Measurements from ENCODE around the gene COX10. TPM values are rescaled to one million over a fixed set of nuclear protein-coding genes. Genes with fewer than 3 reads are reported as not detected.
"Not testable (repeated sequence)": the region's sequence is repeated elsewhere in the genome, so short reads cannot be mapped to it uniquely, and the experiment has no call there.

COX10 gene
- total RNA-seq, 1 experiment from 2014 or later, result 18.2 TPM

- no peak for DNase-seq (ENCODE audit: low spot score)
These were observed 54.4 kb downstream of the COX10 start for GRCh38 chr17:14123619-14124278.

- no peak for DNase-seq (ENCODE audit: low spot score)
These were observed 55.5 kb downstream of the COX10 start for GRCh38 chr17:14124854-14125253.

DNA sequence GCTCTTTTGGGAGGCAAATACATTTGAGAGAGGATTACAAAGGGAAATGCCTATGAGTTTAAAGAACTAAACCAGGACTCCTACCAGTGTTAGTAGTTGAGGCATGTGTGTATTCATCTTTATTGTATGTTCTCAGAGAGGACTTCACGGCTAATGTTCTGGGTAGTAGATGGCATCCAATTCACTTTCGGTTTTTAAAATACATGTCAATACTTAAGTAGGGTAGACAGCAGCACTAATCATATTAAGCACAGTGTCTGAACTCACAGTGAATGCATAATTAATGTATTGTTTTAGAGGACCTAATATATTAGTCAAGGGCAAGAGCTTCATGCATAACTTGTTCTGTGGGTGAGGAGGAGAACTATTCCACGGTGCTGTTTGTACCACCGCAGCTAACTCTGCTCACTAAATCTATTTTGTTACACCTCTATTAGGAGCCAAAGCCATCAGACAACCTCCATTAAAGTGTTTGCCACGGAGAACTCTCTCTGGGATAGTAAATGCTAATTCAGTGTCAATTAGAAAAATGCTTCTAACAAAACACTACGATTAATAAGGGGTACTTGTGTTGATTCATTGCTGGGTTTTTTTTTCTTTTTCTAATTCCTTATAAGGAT lies 56.3 kb downstream of the COX10 start:
- DNase-seq (ENCODE audit: low spot score), result no peak

- no peak for DNase-seq (ENCODE audit: low spot score)
These were observed 63.8 kb downstream of the COX10 start for GRCh38 chr17:14133104-14133503.

DNA sequence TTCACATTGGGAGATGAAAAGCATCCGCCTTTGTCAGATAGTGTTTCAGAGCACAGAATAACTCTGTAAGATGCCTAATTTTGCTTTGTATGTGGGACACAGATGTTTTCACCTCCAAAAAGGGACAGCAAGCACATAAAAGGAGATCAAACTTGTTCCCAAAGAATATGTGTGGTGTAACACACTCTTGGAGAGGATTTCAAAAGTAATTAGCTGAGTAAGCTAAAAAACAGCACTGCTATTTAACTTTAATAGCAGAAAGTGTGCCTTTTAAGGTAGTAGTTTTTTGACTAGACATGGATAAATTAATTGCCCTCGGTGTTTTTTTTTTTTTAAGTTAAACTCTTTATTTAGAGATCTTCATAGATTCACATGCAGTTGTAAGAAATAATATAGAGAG lies 65.2 kb downstream of the COX10 start:
- no peak for DNase-seq (ENCODE audit: low spot score)

GRCh38 chr17:14135906-14136590 lies 66.7 kb downstream of the COX10 start:
- no peak for DNase-seq (ENCODE audit: low spot score)

GRCh38 chr17:14138649-14139048 lies 69.3 kb downstream of the COX10 start:
- DNase-seq (ENCODE audit: low spot score), result no peak

- DNase-seq (ENCODE audit: low spot score), result no peak
These were observed 74.4 kb downstream of the COX10 start for GRCh38 chr17:14143688-14144087.

DNA sequence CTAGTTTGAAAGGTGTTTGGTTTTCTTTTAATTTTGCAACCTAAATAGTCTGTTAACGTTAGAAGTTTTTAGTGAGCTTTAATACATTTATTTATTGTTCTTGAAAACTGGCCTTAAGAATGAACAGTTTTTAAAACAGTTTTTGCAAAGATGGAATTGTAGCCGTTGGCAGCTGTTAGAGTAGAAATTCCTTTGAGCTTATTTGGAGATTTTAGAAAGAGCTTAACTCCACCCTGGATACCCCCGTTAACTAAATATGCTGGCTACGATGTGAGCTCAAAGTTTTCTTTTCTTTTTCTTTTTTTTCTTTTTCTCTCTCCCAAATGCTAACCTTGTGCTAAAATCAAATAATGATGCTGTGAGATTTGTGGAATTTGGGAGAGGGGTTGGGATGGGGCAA lies 75.2 kb downstream of the COX10 start:
- no peak for DNase-seq (ENCODE audit: low spot score)

DNA sequence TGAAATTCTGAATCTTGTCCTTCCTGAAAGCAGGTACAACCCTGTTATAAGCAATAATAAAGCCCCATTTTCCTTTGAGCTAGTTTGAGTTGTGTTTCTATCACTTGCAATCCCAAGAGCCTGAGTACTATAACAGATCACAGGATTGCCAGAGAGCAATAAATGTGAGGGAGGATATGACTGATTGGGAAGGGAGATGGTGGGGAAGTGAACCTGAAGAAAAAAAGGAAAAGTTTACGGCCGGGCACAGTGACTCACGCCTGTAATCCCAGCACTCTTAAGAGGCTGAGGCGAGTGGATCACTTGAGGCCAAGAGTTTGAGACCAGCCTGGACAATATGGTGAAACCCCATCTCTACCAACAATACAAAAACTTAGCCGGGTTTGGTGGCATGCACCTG lies 80.4 kb downstream of the COX10 start:
- no peak for DNase-seq (ENCODE audit: low spot score)

- no peak for DNase-seq (ENCODE audit: low spot score)
These were observed 81.3 kb downstream of the COX10 start for GRCh38 chr17:14150619-14151018.

DNA sequence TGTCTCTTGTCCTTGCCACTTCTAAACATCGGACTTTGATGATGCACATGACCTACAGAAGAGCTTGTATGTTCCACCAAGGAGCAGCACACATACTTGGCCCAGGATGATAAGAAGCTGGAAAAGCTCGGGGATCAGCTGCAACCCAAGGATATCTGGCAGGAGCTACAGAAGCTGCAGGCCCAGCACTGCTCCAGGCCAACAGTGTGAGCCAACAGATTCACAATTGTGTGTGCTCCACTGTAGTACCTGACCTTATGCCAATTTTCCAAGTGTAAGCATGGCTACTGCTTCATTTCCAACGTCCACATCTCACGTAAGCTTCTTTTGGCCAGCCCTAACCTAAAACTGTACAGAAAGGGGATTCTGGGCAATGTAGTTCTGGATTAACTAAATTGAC lies 83.4 kb downstream of the COX10 start:
- DNase-seq (ENCODE audit: low spot score), result no peak

DNA sequence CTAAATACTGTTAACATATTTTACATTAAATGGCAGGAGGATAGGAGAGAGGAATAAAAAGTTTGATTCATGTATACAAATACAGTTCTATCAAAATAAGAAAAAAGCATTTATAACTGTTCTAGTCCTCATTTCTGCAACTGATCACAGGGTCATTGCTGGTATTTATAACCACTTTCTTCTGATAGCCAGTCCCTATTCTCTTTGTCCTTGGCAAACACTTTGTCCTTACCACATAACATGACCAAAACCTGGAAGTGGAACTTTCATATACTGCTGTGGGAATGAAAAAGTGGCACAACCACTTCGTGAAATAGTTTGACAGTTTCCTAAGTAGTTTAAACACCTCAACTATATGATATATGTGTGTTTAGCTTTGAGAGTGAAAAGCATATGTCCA lies 84.1 kb downstream of the COX10 start:
- no peak for DNase-seq (ENCODE audit: low spot score)

GRCh38 chr17:14156689-14157088 lies 87.4 kb downstream of the COX10 start:
- DNase-seq (ENCODE audit: low spot score), result no peak

GRCh38 chr17:14157822-14158221 lies 88.5 kb downstream of the COX10 start:
- peak; percentile 6 for DNase-seq (ENCODE audit: low spot score)

- DNase-seq (ENCODE audit: low spot score), result no peak
These were observed 89.4 kb downstream of the COX10 start for GRCh38 chr17:14158707-14159106.

- DNase-seq (ENCODE audit: low spot score), result no peak
These were observed 92.1 kb downstream of the COX10 start for GRCh38 chr17:14161419-14161818.

DNA sequence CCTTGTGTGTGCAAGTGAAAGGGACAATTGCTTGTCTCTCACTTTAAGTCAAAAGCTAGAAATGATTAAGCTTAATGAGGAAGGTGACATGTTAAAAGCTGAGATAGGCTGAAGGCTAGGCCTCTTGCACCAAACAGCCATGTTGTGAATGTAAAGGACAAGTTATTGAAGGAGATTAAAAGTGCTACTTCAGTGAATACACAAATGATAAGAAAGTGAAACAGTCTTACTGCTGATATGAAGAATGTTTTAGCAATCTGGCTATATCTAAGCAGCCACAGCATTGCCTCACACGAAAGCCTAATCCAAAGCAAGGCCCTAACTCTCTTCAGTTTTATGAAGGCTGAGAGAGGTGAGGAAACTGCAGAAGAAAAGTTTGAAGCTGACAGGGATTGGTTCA lies 96.3 kb downstream of the COX10 start:
- DNase-seq (ENCODE audit: low spot score), result no peak

- not testable (repeated sequence) for DNase-seq (ENCODE audit: low spot score)
These were observed 98.5 kb downstream of the COX10 start for GRCh38 chr17:14167831-14168230.

DNA sequence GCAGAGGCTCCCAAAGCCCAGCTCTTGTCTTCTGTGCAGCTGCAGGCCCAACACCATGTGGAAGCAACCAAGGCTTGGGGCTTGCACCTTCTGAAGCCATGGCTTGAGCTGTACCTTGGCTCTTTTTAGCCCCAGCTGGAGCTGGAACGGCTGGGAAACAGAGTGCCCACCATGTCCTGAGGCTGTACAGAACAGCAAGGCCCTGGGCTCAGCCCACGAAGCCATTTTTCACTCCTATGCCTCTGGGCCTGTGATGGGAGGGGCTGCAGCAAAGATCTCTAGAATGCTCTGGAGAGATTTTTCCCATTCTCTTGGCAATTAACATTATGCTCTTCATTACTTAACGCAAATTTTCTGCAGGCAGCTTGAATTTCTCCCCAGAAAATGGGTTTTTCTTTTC lies 99.3 kb downstream of the COX10 start:
- DNase-seq (ENCODE audit: low spot score), result no peak

GRCh38 chr17:14169287-14169686 lies 100.0 kb downstream of the COX10 start:
- no peak for DNase-seq (ENCODE audit: low spot score)

- no peak for DNase-seq (ENCODE audit: low spot score)
These were observed 100.6 kb downstream of the COX10 start for GRCh38 chr17:14169901-14170300.

DNA sequence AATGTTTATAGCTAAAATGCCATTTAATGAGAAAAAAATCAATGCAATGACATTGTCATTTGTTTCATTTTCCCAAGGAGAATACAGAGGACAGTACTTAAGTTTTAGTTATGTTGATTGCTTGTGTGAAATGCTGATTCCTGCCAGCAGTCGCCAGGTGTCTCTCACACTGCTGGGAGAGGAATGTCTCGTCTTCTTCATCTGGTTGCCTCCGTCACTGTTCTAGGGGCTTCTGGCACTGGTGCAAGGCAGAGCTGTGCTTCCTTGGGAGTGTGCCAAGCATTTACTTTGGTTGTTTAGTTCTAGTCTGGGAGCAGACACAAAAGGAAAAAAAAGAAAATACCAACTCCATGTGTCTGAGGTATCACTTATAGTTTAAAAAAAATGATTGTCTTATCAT lies 107.7 kb downstream of the COX10 start:
- DNase-seq (ENCODE audit: low spot score), result not testable (repeated sequence)
